Measurements from ENCODE around the gene ATP9B. TPM values are rescaled to one million over a fixed set of nuclear protein-coding genes. Genes with fewer than 3 reads are reported as not detected.

Gene ATP9B
- total RNA-seq, 6 experiments from 2014 or later, result 13.6 to 25.7 (median 14.5) TPM

GRCh38 chr18:79067611-79068010, 1.6 kb upstream of the ATP9B start:
- ATAC-seq, result no peak
- intact Hi-C loops (cut with DNase I), result no loop called here
- H3K9me3 ChIP-seq, result no peaks in the 10 kb centered on the region
- H3K27ac ChIP-seq, result no peak overlapping the region
- TF ChIP-seq POLR2A (IDR thresholded peaks at IDR 0.05), result no peak
- TF ChIP-seq CTCF (IDR thresholded peaks at IDR 0.05), result no peak
- WGBS (ENCODE audit: insufficient coverage, low coverage, low lambda C conversion rate, missing lambda C conversion rate), result 98% methylated on average over 4 of the region's 4 CpGs
- H3K27me3 ChIP-seq, result no peaks in the 10 kb centered on the region
- H3K36me3 ChIP-seq, result no peaks in the 10 kb centered on the region
- no peak overlapping the region for H3K4me3 ChIP-seq
- peaks cover 0 to 11% (median 2%) of the 10 kb centered on the region in 4 donors for H3K4me1 ChIP-seq
- no peak for DNase-seq

DNA sequence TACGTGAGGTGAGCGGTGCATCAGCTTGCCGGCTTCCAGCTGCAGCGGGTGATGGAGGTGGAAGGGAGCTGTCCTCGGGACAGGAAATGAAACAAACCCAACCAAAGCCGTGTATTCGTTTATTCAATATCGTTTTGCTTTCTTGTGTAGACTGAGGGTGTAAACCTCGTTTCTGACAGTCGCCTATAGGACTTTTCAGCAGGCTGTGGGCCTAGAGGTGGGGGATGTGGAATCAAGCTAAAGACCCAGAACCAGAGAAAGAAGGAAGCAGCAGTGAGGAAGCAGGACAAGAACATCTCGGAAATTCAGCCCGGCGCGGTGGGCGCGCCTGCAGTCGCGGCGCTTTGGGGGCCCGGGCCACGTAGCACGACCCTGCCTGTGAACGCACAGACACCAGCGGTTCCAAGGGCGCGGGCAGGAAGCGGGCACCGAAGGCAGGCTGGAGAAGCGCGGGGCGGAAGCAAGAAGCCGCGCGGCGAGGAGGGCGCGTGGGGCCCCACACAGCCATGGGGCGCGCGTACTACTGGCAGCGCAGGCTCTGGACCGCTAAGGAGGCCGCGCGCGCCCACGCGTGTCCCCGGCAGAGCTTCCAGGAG, 755 bp upstream of the ATP9B start:
- DNase-seq, result no peak
- WGBS (ENCODE audit: insufficient coverage, low coverage, low lambda C conversion rate, missing lambda C conversion rate), result 46% methylated on average over 33 of the region's 49 CpGs
- Histone ChIP-seq H3K9me3 (no peaks in the 10 kb centered on the region), H3K27ac (peak overlapping the region; percentile 72 to 92 (median 85)), H3K27me3 (no peaks in the 10 kb centered on the region), H3K4me1 (peaks cover 0 to 11% (median 2%) of the 10 kb centered on the region in 4 donors), H3K4me3 (peak overlapping the region; percentile 93 to 100 (median 96)), H3K36me3 (no peaks in the 10 kb centered on the region)
- TF ChIP-seq POLR2A (IDR thresholded peaks at IDR 0.05) (no peak), CTCF (IDR thresholded peaks at IDR 0.05) (no peak)
- intact Hi-C loops (cut with DNase I), result no loop called here
- no peak for ATAC-seq

- intact Hi-C loops (cut with DNase I), result no loop called here
- TF ChIP-seq CTCF (IDR thresholded peaks at IDR 0.05) (no peak), POLR2A (IDR thresholded peaks at IDR 0.05) (no peak)
- Histone ChIP-seq H3K4me1 (peaks cover 0 to 11% (median 2%) of the 10 kb centered on the region in 4 donors), H3K9me3 (no peaks in the 10 kb centered on the region), H3K36me3 (no peaks in the 10 kb centered on the region), H3K4me3 (peak overlapping the region; percentile 93 to 100 (median 96)), H3K27me3 (no peaks in the 10 kb centered on the region), H3K27ac (peak overlapping the region; percentile 72 to 92 (median 85))
- ATAC-seq, result peak; percentile 29 to 51 (median 43)
- 0% methylated on average over 10 of the region's 20 CpGs for WGBS (ENCODE audit: insufficient coverage, low coverage, low lambda C conversion rate, missing lambda C conversion rate)
- DNase-seq, result peak in 1 of 3 donors; percentile 60
Measured at GRCh38 chr18:79069717-79070151, 540 bp downstream of the ATP9B start.

DNA sequence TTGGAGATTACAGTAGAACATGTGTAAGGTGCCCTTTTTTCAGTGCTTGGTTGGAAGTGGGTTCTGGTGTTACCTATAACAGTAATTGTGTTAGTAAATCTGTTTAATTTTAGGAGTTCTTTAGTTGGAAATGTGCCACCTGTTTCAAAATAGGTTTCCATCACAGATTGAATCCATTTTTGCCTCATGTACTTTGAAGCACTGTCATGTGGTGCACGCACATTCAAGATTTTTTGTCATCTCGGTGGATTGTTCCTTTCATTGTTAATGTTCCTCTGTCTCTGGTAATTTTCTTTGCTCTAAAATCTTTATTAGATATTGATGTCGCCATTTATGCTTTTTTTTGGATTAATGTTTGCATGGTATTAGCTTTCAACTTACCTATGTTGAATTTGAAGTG, 1.3 kb downstream of the ATP9B start:
- DNase-seq, result no peak
- Histone ChIP-seq H3K9me3 (no peaks in the 10 kb centered on the region), H3K4me3 (peak overlapping the region; percentile 93 to 100 (median 96)), H3K27ac (no peak overlapping the region), H3K4me1 (peaks cover 0 to 11% (median 2%) of the 10 kb centered on the region in 4 donors), H3K27me3 (no peaks in the 10 kb centered on the region), H3K36me3 (no peaks in the 10 kb centered on the region)
- intact Hi-C loops (cut with DNase I), result no loop called here
- TF ChIP-seq POLR2A (IDR thresholded peaks at IDR 0.05) (no peak), CTCF (IDR thresholded peaks at IDR 0.05) (no peak)
- 82% methylated on average over 3 of the region's 3 CpGs for WGBS (ENCODE audit: insufficient coverage, low coverage, low lambda C conversion rate, missing lambda C conversion rate)
- ATAC-seq, result no peak

Measured in right lobe of liver (tissue), 6 donors.